DND-41 (cell line): ENCODE measurements around the gene GHDC.

Source experiments
- ATAC-seq: fragments of 200-7000 bp; cut with Tn5 transposase; 3 replicates; pipeline ENCODE4 v1.9.1; 2021; ENCODE audit warnings: low read depth; ENCODE audit not compliant: insufficient read depth
- DNase-seq: peaks from one replicate; pipeline ENCODE4 v3.0.0-alpha.2; 2020
- H2AFZ ChIP-seq: 2 replicates; pipeline ENCODE4 v1.6.0; 2012; ENCODE audit warnings: low read depth, low read length
- H3K27ac ChIP-seq: 2 replicates; pipeline ENCODE4 v1.5.1; 2012; ENCODE audit warnings: low read length, inconsistent platforms
- H3K27me3 ChIP-seq: fragments of 200-600 bp; sonication (generic); 2 replicates; pipeline ENCODE4 v1.6.0; 2012; ENCODE audit warnings: low read length, mild to moderate bottlenecking, inconsistent platforms; ENCODE audit not compliant: insufficient read depth, poor library complexity
- H3K36me3 ChIP-seq: 2 replicates; pipeline ENCODE4 v1.5.1; 2012; ENCODE audit warnings: low read length, inconsistent platforms; ENCODE audit not compliant: insufficient read depth
- H3K4me1 ChIP-seq: 2 replicates; pipeline ENCODE4 v1.5.1; 2012; ENCODE audit warnings: mild to moderate bottlenecking, low read length; ENCODE audit not compliant: insufficient read depth
- H3K4me2 ChIP-seq: 2 replicates; pipeline ENCODE4 v1.6.0; 2012; ENCODE audit warnings: mild to moderate bottlenecking, moderate library complexity, low read length, inconsistent platforms; ENCODE audit not compliant: insufficient read depth
- H3K4me3 ChIP-seq, 2 experiments: fragments of 200-600 bp in 1 of 2; shearing (Covaris generic) in 1 of 2; 2 replicates each; pipeline ENCODE4 v1.5.1; 2012 to 2016; ENCODE audit warnings: inconsistent platforms in 2 of 2, low read length in 2 of 2, mild to moderate bottlenecking in 2 of 2, low read depth in 1 of 2, moderate library complexity in 1 of 2
- H3K79me2 ChIP-seq: 2 replicates; pipeline ENCODE4 v1.6.0; 2012; ENCODE audit warnings: low read length, inconsistent platforms; ENCODE audit not compliant: insufficient read depth
- H3K9ac ChIP-seq: 2 replicates; pipeline ENCODE4 v1.6.0; 2012; ENCODE audit warnings: low read depth, mild to moderate bottlenecking, inconsistent platforms, low read length, moderate library complexity
- H3K9me3 ChIP-seq: 2 replicates; pipeline ENCODE4 v1.5.1; 2012; ENCODE audit warnings: low read length, moderate library complexity, mild to moderate bottlenecking, inconsistent platforms; ENCODE audit not compliant: insufficient read depth, severe bottlenecking
- H4K20me1 ChIP-seq: 2 replicates; pipeline ENCODE4 v1.6.0; 2012; ENCODE audit warnings: low read length; ENCODE audit not compliant: insufficient read depth
- CTCF ChIP-seq: IDR thresholded peaks from 2 replicates; pipeline ENCODE4 v1.5.1; 2012; ENCODE audit warnings: borderline replicate concordance, low read length, moderate library complexity, mild to moderate bottlenecking; ENCODE audit not compliant: poor library complexity, severe bottlenecking; ENCODE audit errors: extremely low read depth
- EZH2 ChIP-seq: IDR thresholded peaks from 3 replicates; pipeline ENCODE4 v1.6.1; 2012; ENCODE audit warnings: borderline replicate concordance, low read depth, mild to moderate bottlenecking, moderate library complexity, low read length, inconsistent platforms; ENCODE audit not compliant: severe bottlenecking

The GHDC gene

GRCh38 chr17:42184713-42185620 is 9.3 kb downstream of the GHDC start, which contains the start of gene HCRT:
Gene HCRT, minus strand, starts transcription at chr17:42185452. Its CDS starts 87 bp downstream, at chr17:42185365.
- Histone ChIP-seq H3K4me1 (peaks cover 26% of the 10 kb centered on the region), H3K27me3 (no peaks in the 10 kb centered on the region), H3K79me2 (no peaks in the 10 kb centered on the region), H3K36me3 (no peaks in the 10 kb centered on the region), H3K4me3 (peak within 1 kb of the TSS; percentile 71 to 95; a peak in 3 of 4 replicates), H2AFZ (peak within 1 kb of the TSS; percentile 99), H3K9ac (peak within 1 kb of the TSS; percentile 84), H4K20me1 (no peaks in the 10 kb centered on the region), H3K27ac (peak within 1 kb of the TSS; percentile 81), H3K4me2 (peak within 1 kb of the TSS; percentile 93), H3K9me3 (no peaks in the 10 kb centered on the region)
- TF ChIP-seq EZH2 (no peak), CTCF (no peak)
- ATAC-seq (no peak), DNase-seq (no peak)

GRCh38 chr17:42183741-42184711 is 10.3 kb downstream of the GHDC start:
- peak overlapping the region; percentile 71 to 95 for H3K4me3 ChIP-seq
- TF ChIP-seq CTCF (peak; percentile 88), EZH2 (no peak)
- DNase-seq (peak; percentile 79), ATAC-seq (peak; percentile 82)
- no peaks in the 10 kb centered on the region for H4K20me1 ChIP-seq
- H3K4me2 ChIP-seq = peak overlapping the region; percentile 93
- H3K4me1 ChIP-seq = peaks cover 26% of the 10 kb centered on the region
- H3K36me3 ChIP-seq = no peaks in the 10 kb centered on the region
- peak overlapping the region; percentile 84 for H3K9ac ChIP-seq
- H3K9me3 ChIP-seq = no peaks in the 10 kb centered on the region
- H3K27me3 ChIP-seq = no peaks in the 10 kb centered on the region
- peak overlapping the region; percentile 99 for H2AFZ ChIP-seq
- peak overlapping the region; percentile 81 for H3K27ac ChIP-seq
- no peaks in the 10 kb centered on the region for H3K79me2 ChIP-seq

GRCh38 chr17:42182927-42183734 is 11.2 kb downstream of the GHDC start:
- ATAC-seq (no peak), DNase-seq (no peak)
- H3K27ac ChIP-seq = peak overlapping the region; percentile 81
- H3K79me2 ChIP-seq = no peaks in the 10 kb centered on the region
- peak overlapping the region; percentile 99 for H2AFZ ChIP-seq
- peak overlapping the region; percentile 93 for H3K4me2 ChIP-seq
- no peaks in the 10 kb centered on the region for H4K20me1 ChIP-seq
- peak overlapping the region; percentile 84 for H3K9ac ChIP-seq
- no peak for TF ChIP-seq CTCF
- no peak for TF ChIP-seq EZH2
- no peaks in the 10 kb centered on the region for H3K27me3 ChIP-seq
- H3K9me3 ChIP-seq = no peaks in the 10 kb centered on the region
- H3K4me3 ChIP-seq = peak overlapping the region; percentile 71 to 95
- no peaks in the 10 kb centered on the region for H3K36me3 ChIP-seq
- peaks cover 26% of the 10 kb centered on the region for H3K4me1 ChIP-seq
